GM18909 (cell line): ENCODE results near the gene ABCA3.
A peak's percentile ranks its signal among the peaks of the same experiment; 100 is the strongest.
"Not testable (repeated sequence)": the region's sequence is repeated elsewhere in the genome, so short reads cannot be mapped to it uniquely, and the experiment has no call there.

Source experiments
- ATAC-seq: cut with Tn5 transposase; IDR thresholded peaks from one replicate; pipeline ENCODE4 v1.9.1; 2021; ENCODE audit warnings: mild to moderate bottlenecking; ENCODE audit not compliant: unreplicated experiment, poor library complexity

Gene ABCA3

DNA sequence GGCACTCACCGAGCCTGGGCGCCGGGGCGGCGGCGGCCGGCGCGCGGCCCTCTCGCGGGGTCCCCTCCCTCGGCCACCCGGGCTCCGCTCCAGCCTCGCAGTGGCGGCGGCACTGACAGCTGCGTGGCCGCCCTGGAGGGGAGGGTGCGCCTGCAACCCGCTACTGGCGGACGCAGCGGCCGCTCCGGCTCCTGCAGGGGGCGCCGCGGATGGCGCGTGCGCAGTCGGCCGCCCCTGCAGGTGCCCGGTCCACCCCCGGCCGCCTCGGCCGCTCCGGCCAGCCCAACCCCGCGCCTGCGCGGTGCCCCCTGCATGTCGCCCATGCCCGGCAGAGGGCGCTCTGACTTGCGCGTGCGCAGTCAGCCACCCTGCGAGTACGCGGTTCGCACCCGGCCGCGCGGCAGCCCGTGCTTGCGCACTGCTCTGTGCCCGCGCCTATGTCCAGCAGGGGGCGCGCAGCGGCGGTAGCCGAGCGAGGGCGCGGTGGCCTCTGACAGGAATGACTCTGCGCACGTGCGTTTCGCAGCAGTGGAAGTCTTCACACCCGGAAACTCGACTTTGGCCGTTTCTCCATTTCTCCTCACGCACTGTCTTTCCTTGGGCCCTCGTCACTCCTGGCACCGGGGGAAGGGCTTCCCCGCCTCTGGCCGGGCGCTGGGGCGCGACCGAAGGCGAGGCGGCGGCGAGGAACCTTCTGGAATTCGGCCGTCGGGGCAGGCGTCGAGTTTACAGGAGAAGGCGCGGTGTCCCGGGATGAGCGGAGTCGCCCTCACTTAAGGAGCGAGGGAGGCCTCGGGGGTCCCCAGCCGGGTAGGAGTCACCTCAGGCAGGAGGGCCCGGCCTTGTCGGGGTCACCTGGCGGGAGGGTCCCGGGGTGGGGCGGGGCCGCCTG lies at the start of gene ABCA3:
ABCA3 (minus strand) TSS at position 165 of the 892 bp plus-strand sequence. CDS start 14,262 bp downstream, outside the sequence.
- peak; percentile 79 for ATAC-seq

DNA sequence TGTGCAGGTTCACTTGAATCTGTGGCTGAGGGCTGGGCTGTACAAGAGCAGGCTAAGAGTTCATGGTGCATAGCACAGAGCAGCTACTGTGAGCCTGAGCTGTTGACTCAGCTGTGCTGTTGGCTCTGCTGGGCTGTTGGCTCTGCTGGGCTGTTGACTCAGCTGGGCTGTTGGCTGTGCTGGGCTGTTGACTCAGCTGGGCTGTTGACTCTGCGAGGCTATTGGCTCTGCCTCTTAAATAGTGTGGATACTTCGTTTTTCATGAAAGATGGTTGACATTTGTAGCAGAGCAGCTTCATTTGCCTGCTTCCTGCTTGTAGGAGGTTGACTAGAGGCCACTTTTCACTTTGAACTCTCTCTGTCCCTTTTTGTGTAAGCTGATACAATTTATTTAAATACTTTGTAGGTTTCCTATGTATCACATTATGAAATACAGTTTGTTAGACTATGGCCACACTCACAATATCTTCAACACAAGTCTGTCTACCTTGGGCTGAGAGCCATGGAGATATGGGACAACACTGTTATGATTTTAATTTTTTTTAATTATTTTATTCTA lies 48.4 kb upstream of the ABCA3 start:
- ATAC-seq: no peak

DNA sequence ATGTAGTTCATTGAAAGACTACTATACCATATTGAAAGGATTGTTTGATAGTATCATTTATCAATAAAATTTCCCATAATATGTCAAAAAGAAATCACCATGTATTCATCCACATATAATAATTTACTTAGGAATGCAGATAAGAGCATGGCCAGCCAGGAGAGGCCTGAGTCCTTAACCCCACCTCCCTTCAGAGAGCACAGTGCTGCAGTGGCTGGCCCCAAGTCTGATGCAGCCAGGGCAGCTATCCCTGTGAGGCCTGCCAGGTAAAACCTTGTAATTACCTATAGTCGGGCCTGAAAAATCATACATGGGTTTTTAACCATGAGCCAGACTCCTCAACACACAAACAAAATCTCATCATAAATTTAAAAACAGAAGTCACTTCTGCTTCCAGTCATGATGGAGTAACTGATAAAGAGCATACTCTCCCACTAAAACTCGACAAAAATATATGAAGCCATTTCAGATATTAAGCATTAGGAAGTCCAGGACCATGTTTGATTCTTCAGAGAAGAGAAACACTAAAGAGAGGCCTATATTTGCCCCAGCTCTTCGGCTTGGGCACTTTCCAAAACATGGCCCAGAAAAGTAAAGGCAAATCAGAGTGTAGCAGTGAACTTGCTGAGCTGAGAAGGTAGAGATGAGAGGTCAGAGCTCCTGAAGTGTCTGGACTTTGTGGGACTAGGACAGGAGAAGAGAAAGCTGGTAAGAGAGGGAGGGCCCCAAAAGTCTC lies 47.8 kb upstream of the ABCA3 start:
- no peak for ATAC-seq

DNA sequence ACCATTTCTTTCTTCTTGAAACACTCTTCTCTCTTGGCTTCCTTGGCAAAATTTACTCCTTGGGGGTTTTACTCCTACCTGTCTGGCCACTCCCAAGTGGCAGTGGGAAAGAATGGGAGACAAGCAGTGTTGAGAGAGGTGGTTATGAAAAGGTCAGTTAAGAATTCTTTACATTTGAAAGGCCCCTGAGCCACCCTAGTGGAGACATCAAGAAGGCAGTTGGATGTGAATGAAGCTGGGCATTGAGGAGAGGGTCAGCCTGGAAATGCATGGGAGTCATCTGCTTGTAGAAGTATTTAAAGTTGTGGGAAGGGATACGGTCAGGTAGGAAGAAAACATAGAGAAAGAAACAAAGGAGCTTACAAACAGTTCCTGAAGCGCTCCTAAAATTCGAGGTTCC lies 46.5 kb upstream of the ABCA3 start:
- no peak for ATAC-seq

DNA sequence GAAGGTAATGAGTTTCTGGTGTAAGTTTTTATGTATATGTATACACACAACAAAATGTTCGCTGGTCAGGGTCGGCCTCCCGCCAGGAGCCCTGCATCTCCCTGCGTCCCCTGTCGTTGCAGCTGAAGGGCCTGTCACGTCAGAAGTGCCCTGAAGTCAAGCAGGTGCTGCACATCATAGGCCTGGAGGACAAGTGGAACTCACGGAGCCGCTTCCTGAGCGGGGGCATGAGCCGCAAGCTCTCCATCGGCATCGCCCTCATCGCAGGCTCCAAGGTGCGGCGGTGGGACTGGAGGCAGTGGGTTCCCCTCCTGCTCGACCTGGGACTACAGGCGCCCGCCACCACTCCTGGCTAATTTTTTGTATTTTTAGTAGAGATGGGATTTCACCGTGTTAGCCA lies 45.5 kb upstream of the ABCA3 start:
- not testable (repeated sequence) for ATAC-seq

DNA sequence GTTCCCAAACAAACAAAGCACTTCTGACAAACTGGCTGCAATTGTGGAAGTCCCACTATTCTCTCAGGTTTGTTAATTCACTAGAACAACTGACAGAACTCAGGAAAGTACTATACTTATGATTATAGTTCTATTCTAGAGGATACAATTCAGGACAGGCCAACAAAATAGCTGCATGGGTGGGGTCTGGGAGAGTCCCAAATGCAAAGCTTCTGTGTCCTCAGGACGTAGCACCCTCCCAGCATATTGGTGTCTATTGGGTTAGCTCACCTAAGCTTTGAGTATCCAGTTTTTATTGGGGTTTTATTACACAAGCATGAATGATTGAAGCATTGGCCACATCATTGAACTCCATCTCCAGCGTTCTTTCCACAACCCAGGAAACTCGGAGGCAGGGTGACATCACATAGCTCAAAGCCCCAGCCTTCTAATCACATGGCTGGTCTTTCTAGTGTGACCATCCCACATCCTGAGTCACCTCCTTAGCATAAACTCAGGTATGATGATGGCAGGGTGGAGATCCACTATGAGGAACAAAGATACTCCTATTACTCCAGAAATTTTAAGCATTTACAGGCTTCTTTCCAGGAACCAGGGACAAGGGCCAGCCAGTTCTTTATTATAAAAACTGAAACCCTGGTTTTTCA lies 44.8 kb upstream of the ABCA3 start:
- ATAC-seq: no peak

DNA sequence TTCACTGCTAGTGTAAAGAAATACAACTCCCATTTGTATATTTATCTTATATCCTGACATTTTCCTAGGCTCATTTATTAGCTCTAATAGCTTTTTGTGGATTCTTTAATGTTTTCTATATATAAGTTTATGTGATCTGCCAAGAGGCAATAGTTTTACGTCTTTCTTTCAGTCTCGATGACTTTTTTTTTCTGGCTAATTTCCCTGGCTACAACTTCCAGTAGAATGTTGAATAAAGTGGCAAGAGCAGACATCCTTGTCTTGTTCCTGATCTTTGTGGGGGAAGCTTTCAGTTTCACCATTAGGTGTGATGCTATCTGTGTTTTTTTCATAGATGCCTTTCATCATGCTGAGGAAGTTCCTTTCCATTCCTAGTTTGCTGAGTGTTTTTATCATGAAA lies 43.9 kb upstream of the ABCA3 start:
- no peak for ATAC-seq

DNA sequence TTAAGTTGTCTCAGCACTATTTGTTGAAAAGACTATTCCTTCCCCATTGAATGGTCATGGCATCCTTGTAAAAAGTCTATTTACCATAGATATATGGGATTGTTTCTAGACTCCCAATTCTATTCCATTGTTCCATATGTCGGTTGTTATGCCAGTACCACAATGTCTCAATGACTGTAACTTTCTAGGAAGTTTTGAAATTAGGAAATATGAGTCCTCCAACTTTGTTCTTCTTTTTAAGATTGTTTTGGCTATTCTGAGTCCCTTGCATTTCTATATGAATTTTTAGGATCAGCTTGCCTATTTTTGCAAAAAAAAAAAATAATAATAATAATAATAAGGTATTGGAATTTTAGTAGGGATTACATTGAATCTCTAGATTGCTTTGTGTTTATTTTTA lies 43.0 kb upstream of the ABCA3 start:
- ATAC-seq: no peak

DNA sequence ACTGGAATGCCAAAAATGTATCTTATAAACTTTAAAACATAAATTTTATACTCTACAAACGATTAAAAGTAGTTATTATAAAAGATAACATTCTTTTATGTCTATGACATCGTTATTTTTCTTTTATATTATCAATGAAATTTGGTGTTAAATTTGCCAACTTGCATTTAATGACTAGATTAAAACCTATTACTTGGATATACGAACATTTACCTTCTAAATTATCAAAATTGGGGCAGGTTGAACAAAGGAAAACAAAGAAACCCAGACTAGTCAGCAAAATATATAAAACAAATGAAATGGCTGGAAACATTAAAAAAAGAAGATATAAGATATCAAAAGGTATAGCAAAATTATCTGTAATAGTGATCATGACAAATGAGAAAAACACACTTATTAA lies 34.1 kb upstream of the ABCA3 start:
- ATAC-seq: no peak

DNA sequence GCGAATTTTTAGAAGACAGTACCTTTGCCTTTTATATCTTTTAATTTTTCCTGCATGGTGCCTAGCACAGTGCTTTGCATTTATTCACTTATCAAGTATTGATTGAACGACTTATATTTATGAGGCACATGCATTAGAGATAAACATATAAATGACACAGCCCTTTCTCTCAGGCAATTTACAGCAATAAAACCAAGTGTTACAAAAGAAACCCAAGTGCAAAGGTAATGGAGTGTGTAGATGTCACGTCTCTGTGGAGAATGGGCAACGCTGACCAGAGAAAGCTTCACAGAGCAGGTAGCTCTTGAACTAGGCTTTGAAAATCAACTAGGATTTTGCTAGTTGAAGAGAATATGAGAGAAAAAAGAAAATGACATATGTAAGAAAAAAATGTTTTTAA lies 32.6 kb upstream of the ABCA3 start:
- ATAC-seq: no peak

DNA sequence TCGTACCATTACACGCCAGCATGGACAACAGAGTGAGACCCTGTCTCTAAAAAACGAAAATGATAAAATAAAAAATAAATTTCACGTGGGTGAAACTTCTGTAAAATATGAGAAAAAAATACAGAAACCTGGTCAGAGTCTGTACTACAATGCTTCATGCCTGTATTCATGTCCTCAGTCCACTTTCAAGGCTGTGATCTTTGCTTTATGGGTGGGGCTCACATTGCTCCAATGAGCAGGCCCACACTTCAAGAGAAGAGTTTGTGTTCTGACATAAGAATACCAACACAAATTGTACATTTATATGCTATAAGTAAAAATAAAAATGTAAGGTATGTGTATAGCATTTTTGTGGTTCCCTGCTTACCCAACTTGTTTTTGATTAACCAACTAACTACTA lies 32.2 kb upstream of the ABCA3 start:
- ATAC-seq: no peak

DNA sequence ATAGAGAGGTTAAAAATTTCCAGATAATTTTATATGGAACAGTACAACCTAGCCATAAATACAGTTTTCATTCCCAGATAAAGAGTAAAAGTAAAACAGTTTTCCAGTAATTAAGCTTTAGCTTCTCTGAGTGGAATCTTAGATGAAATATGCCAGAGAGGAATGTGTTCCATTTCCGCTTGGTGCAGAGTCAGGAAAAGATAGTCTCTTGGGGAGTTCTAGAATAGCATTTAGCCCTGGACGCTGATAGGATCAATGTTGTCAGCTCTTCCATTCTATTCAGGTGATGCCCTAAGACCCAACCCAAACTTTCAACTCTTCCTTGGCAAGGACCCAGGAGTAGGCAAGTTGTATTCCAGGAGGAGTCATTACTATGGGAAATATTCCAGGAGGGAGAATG lies 30.9 kb upstream of the ABCA3 start:
- no peak for ATAC-seq

DNA sequence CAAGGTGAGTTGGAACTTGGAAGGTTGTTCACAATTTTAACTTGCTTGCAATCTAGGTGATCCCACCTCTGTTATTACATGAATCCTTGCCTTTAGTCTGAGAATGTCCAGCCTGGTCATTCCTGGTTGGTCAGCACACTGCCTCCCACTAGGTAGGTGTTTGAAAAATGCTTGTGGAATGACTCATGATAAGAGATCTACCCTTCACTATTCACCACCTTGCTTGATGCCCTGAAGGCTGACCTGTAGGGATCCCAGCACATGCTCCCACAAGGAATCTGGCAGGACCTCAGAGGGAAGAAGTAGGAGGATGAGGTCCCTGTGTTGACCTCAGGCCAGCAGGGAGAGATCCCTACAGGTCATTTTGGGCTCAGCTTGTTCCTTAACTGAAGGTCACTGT lies 30.2 kb upstream of the ABCA3 start:
- no peak for ATAC-seq

DNA sequence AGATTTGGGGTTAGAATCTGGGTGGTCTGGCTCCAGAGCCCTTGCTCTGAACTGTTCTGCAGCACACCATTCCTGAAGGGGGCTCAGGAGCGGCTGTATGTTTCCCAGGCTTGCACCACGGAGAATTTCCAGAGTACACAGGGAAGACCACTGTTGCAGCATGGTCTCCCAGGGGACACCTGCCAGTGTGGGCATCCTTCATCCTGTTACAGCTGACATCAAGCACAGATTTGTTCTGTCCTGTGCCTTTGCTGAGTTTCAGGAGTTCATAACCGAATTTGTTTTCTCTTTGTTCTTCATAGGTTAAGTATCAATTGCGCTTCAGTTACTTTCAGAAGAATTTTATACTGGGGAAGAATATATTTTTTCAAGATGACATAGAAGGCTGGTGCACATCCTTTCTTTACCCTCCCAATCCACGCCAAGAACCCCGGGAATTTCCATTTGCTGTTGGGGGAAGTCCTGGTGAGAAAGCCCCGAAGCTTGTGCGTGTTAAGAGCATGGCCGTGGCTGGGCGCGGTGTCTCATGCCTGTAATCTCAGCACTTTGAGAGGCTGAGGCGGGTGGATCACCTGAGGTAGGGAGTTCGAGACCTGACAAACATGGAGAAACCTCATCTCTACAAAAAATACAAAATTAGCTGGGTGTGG lies 26.3 kb upstream of the ABCA3 start:
- ATAC-seq: no peak

DNA sequence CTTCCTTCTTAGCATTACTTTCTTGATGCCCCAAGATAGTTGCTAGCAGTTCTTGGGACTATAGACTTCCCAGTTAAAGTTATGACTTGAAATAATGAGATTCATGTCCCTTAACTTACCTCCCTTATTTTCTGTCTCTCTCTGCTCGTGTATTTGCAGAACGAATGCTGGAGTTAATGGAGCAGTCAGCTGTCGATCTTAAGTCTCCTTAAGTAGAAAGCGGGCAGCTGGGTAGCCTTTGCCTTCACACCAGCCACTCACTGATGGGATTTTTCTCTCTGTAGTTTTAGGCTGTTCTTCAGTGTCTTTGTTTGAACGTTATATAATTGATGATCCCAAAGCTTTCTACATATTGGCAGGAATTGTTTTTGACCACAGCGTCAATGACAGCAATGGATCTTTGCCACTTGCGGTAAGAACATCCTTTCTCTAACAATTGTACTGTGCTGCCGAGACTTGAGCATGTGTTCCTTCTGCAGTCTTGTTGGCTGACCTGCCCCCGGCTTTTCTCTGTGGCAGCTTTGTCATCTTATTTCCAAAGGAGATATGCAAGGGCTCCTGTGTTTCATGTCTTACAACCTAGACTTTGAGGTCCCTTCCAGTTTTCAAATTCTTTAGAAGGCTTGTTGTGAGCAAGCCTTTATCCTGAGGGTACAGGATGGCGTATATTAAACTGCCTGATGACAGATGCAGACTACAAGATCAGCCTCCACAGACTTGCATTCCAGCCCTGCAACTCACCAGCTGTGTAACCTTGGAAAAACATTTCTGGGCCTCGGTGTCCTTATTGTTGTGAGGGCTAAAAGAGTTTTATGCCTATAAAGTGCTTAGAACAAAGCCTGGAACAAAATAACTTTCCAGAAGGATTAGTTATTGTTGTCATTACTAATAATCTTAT lies 25.1 kb upstream of the ABCA3 start:
- ATAC-seq: no peak

DNA sequence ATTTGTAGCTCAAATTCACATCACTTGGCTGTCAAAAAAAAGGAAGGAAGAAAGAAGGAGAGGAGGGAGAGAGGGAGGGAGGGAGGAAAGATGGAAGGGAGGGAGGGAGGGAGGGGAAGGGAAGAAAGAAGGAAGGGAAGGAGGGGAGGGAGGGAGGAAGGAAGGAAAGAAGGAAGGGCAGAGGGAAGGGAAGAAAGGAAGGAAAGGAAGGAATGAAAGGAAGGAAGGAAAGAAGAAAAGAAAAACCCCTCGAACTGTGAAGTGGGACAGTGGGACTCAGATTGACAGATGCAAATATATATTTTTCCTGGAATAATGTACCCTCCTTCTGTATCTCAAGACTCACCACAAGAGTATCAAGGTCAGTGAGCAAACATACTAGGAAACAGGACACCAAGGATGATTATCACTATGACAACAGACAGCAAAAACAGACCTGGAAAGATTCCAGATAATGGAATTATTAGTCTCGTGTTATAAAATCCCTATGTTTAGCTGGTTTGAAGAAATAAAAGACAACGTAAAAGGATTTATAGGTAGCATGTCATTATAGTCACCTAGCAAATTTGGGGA lies 24.2 kb upstream of the ABCA3 start:
- ATAC-seq: no peak

DNA sequence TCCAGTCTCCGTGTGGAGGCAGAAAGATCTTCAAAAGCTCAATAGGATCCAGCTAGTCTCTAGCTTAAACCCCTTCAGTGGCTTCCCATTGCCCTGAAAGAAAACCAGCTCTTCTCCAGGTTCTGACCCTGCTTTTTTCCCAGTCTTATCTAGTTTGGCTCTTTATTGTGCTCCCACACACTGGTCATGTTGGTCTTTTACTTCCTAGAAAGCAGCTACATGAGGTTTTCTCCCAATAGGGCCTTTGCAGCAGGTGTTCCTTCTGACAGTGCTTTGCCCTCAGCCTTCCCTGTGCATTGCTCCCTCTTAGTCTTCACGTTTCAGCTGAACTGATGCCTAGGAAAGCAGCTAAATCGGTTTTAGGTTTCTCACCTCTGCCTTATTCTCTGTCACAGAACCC lies 21.7 kb upstream of the ABCA3 start:
- no peak for ATAC-seq

DNA sequence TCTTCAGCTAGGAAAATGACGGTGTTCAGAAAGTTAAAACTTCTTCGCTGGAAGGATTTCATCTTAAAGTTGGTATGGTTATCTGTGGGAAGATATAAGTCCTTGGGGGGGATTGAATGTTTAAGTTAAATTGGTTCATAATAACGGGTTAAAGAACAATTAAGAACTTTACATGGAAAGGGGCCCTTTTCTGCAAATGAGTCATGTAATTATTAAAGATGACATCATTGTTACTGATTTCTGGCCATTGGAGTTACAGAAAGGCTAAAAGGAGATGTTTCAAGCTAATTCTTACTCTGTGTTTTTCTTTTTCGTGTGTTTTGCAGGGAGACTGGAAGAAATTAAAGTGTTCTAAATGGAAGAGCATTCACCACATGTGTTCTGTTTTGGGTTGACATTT lies 20.6 kb upstream of the ABCA3 start:
- ATAC-seq: no peak

DNA sequence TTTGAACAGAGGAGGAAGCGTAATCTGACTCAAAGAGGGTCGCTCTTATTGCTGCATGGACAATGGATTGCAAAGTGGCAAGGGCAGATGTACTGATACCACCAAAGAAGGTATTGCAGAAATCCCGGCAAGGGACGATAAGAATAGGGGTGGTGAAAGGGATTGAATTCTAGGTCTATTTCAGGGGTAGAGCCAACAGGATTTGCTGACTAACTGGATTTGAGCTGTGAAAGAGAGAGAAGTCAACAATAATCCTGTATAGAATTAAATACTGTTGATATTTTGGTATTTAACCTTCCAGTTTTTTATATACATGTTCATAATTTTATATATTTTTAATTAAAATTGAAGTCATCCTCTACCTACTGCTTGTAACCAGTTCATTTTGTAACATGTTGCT lies 19.4 kb upstream of the ABCA3 start:
- ATAC-seq: no peak
